HG03558 (cell line): ENCODE results near the gene PTPRG.

ENCODE experiments used
- ATAC-seq: cut with Tn5 transposase; IDR thresholded peaks from one replicate; pipeline ENCODE4 v1.9.1; 2021; ENCODE audit warnings: moderate number of reproducible peaks; ENCODE audit not compliant: unreplicated experiment; ENCODE audit errors: extremely low read depth

The PTPRG gene

GRCh38 chr3:62318752-62319569, 757.6 kb downstream of the PTPRG start:
- ATAC-seq, result peak; percentile 93

- ATAC-seq, result no peak
Measured at GRCh38 chr3:62319570-62320243, 758.3 kb downstream of the PTPRG start.

DNA sequence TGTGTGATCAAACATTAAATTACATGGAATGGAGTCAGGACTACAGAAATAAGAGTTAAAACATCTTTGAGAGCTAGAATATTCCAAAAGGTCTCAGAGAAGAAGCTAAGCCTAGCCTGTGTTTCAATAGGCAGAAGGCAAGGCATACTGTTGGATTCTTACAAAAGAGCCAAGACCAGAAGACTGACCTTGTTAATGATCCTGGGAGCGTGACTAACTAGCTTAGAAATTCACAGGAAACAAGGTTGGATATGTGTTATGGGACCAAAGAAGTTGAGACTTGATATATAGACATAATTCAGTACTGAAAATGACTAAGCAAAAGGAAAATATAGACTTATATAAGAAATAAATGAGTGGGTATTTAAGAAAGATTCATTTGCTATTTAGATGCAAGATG, 761.9 kb downstream of the PTPRG start:
- no peak for ATAC-seq

DNA sequence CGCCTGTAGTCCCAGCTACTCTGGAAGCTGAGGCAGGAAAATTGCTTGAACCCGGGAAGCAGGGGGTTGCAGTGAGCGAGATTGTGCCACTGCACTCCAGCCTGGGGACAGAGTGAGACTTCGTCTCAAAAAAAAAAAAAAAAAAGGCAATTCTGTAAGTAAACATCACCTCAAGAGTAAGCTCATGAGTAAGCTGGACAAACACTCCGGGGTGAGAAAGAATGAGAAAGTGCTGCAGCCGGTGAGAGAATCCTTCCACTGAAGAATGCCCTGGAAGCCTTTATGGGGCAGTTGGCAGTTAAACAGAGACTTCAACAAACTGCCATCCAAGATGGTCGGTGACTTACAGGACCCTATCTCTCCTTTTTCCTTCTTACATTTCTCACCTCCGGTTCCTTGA, 764.5 kb downstream of the PTPRG start:
- ATAC-seq, result no peak

DNA sequence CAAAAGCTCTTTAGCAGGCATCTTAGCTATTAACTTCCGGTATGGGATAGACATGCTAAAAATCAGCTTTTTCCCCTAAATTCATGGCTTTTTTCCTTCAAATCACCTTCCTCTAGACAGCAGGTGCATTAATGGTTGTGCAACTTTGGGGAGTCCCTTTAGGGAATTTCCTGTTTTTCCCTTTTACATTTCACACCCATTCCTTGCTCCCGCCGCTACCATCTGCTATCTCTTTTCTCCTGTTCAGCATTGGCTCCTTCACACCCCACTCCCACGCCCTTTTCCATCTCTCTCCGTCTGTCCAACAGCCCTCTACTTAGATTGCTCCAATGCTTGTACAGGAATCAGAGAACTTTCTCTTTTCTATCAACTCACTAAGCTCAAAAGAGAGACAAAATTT, 768.6 kb downstream of the PTPRG start:
- no peak for ATAC-seq

- no peak for ATAC-seq
Measured at GRCh38 chr3:62332017-62332416, 770.6 kb downstream of the PTPRG start.

DNA sequence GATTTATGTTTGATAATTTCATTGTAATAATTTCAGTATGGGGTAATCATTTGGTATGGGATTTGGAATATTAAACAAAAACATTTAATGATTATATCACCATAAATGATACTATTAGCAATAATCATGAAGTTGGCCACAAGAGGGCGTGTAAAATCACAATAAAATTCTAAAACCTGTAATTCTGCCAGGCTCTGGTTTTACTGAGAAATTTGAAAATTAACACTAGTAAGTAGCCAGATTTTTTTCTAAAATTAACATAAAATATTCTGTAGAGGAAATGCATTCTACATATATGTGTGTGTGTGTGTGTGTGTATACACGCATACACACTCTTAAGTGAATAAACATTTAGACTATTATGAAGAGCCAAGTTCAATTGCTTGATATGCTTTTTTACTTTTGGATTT, 771.5 kb downstream of the PTPRG start:
- no peak for ATAC-seq

DNA sequence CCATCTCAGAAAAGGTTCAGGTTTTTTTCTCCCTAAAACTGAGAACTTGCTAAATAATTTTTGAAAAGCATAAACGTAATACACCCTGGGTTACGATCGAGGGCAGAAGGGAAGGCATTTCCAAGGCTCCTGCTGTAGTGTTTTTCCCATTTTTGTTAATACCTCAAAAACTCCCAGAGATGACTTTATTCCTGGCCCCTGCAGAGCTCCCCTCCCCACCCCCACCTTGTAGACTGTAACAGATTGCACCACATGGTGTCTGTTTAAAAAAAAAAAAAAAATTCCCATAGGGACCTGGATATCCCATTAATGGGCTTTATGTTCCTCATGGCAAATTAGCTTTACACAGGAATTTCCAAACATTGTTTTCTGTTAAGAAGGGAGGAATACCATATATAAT, 773.8 kb downstream of the PTPRG start:
- no peak for ATAC-seq

GRCh38 chr3:62343755-62344154, 782.4 kb downstream of the PTPRG start:
- ATAC-seq, result no peak
